Amygdala (tissue), 56 donors: ENCODE measurements around the gene GPR161.
"Not testable (repeated sequence)": the region's sequence is repeated elsewhere in the genome, so short reads cannot be mapped to it uniquely, and the experiment has no call there.

Source experiments
- DNase-seq, 56 donors: peaks; one replicate each; lab custom pipeline; 2025; lab: John Stamatoyannopoulos, UW

GPR161 gene

GRCh38 chr1:168136709-168137514 is at the start of gene GPR161:
Gene GPR161, minus strand, starts transcription at chr1:168136930. Its CDS starts 32,080 bp downstream, at chr1:168104850.
- peak in 14 of 56 donors; percentile 13 to 54 (median 22) for DNase-seq

GRCh38 chr1:168181063-168181720 is 44.5 kb upstream of the GPR161 start:
- DNase-seq, result not testable (repeated sequence)

- DNase-seq, result peak in 1 of 56 donors; percentile 32
Measured at GRCh38 chr1:168180148-168180524, 43.4 kb upstream of the GPR161 start.

- peak in 10 of 56 donors; percentile 2 to 58 (median 32) for DNase-seq
Measured at GRCh38 chr1:168179438-168180147, 42.9 kb upstream of the GPR161 start.

- peak; percentile 41 to 97 (median 91) for DNase-seq
Measured at GRCh38 chr1:168178638-168179437, 42.1 kb upstream of the GPR161 start, which contains the start of gene TIPRL. Gene TIPRL, plus strand, starts transcription at chr1:168178962. Its CDS starts 116 bp downstream, at chr1:168179078.

- no peak for DNase-seq
Measured at GRCh38 chr1:168178227-168178637, 41.5 kb upstream of the GPR161 start.

- no peak for DNase-seq
Measured at GRCh38 chr1:168172250-168172915, 35.7 kb upstream of the GPR161 start.

- DNase-seq, result no peak
Measured at GRCh38 chr1:168170564-168171508, 34.1 kb upstream of the GPR161 start.

- no peak for DNase-seq
Measured at GRCh38 chr1:168167806-168168205, 31.1 kb upstream of the GPR161 start.

GRCh38 chr1:168164771-168165170 is 28.0 kb upstream of the GPR161 start:
- no peak for DNase-seq

GRCh38 chr1:168163670-168164069 is 26.9 kb upstream of the GPR161 start:
- no peak for DNase-seq

GRCh38 chr1:168161459-168161858 is 24.7 kb upstream of the GPR161 start:
- DNase-seq, result peak in 1 of 56 donors; percentile 9

- DNase-seq, result no peak
Measured at GRCh38 chr1:168159979-168160378, 23.2 kb upstream of the GPR161 start.

- no peak for DNase-seq
Measured at GRCh38 chr1:168159251-168159650, 22.5 kb upstream of the GPR161 start.

- DNase-seq, result no peak
Measured at GRCh38 chr1:168157638-168158037, 20.9 kb upstream of the GPR161 start.

- DNase-seq, result no peak
Measured at GRCh38 chr1:168155910-168156309, 19.2 kb upstream of the GPR161 start.

GRCh38 chr1:168154707-168155106 is 18.0 kb upstream of the GPR161 start:
- not testable (repeated sequence) for DNase-seq

GRCh38 chr1:168151935-168152334 is 15.2 kb upstream of the GPR161 start:
- no peak for DNase-seq
